ENCODE data around the gene SLC39A1. TPM values are rescaled to one million over a fixed set of nuclear protein-coding genes. Genes with fewer than 3 reads are reported as not detected.
A peak's percentile ranks its signal among the peaks of the same experiment; 100 is the strongest.

SLC39A1 gene
- total RNA-seq, 2 donors from 2014 or later: 14.1 to 16.4 TPM

DNA sequence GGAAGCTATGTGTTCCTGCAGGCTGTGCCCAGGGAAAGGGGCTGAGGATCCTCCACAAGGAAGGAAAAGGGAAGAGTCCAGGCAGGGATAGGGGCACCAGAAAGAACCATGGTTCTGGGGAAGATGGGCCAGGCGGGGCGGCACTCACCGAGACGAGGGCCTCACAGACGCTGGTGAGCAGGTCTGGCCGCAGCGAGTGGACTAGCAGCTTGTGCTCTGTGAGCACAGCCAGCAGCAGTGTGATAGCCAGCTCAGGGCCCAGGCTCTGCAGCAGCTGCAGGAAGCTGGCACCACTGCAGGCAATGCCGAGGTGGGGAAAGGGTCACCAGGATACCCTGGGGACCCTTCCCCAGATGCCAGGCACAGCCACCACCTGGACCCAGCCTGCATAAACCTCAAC lies 22.6 kb downstream of the SLC39A1 start:
- H3K27me3 Mint-ChIP-seq: no peaks in the 10 kb centered on the region
- peaks cover 7% of the 10 kb centered on the region for H3K36me3 Mint-ChIP-seq (ENCODE audit: low read depth)
- no peaks in the 10 kb centered on the region for H3K9me3 ChIP-seq (ENCODE audit: control insufficient read depth, low read length, poor library complexity, severe bottlenecking)
- no peak overlapping the region for H3K27ac Mint-ChIP-seq
- H3K4me3 Mint-ChIP-seq: no peak overlapping the region
- DNase-seq (no peak), ATAC-seq (no peak)
- peaks cover 35% of the 10 kb centered on the region for H3K4me1 Mint-ChIP-seq

DNA sequence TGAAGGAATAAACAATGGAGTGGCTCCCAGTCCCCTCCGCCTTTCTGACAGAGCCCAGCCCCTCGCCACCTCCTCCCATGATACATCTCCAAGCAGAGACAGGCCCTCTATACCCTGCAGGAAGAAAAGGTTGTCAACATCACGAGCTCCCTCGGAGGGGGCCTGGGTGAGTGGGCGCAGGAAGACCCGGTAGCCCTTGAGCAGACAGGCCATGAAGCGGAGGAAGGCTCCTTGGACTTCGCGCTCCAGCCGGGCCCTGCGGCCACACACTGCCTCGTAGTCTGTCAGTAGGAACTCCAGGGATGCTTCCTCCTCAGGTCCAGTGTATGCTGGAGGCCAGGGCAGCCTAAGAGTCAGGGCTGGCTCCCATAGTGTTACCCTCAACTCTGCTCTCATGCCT lies 23.9 kb downstream of the SLC39A1 start:
- ATAC-seq: no peak
- DNase-seq: no peak
- Mint-ChIP-seq H3K4me3 (no peak overlapping the region), H3K27me3 (no peaks in the 10 kb centered on the region), H3K36me3 (ENCODE audit: low read depth) (peaks cover 6% of the 10 kb centered on the region), H3K4me1 (peaks cover 29% of the 10 kb centered on the region), H3K27ac (peak overlapping the region; percentile 29)
- H3K9me3 ChIP-seq (ENCODE audit: control insufficient read depth, low read length, poor library complexity, severe bottlenecking): no peaks in the 10 kb centered on the region

DNA sequence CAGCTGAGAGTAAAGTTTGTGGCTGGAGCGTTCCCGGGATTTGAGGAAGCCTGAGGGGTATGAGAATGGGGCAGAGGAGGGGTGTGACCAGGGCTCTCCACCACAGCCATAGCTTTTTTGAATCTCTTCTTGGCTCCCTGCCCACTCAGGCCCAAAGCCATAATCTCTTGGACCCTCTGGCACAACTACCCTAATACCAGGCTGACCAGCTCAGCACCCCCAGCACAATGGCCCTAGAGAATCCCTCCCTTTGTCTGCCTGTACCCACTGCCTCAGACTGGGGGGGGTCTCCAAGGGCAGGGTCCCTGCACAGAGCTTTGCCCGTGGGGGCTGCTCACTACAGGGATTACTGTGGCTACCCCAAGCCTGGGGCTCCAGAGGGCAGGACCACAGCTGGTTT lies 24.3 kb downstream of the SLC39A1 start:
- no peak for DNase-seq
- no peak overlapping the region for H3K4me3 Mint-ChIP-seq
- no peaks in the 10 kb centered on the region for H3K27me3 Mint-ChIP-seq
- no peaks in the 10 kb centered on the region for H3K9me3 ChIP-seq (ENCODE audit: control insufficient read depth, low read length, poor library complexity, severe bottlenecking)
- H3K4me1 Mint-ChIP-seq: peaks cover 27% of the 10 kb centered on the region
- H3K36me3 Mint-ChIP-seq (ENCODE audit: low read depth): peaks cover 8% of the 10 kb centered on the region
- no peak for ATAC-seq
- peak overlapping the region; percentile 66 for H3K27ac Mint-ChIP-seq

DNA sequence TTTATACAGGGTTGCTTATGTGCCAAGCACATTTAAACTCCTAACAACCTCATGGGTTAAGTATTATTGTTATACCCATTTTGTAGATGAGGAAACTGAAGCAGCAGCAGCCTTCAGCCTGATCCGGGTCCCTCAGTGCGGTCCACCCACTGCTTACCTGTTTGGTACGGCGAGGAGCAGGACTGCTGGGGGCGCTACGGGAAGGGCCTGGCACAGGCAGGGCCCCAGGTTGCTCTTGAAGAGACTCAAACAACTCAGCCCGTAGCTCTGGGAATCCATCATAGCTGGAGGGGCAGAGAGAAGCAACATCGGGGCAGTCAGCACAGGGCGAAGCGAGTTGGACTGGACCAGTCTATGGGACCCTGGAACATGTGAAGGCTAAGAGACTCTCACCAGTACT lies 26.0 kb downstream of the SLC39A1 start:
- no peaks in the 10 kb centered on the region for H3K27me3 Mint-ChIP-seq
- H3K9me3 ChIP-seq (ENCODE audit: control insufficient read depth, low read length, poor library complexity, severe bottlenecking): no peaks in the 10 kb centered on the region
- ATAC-seq: no peak
- H3K36me3 Mint-ChIP-seq (ENCODE audit: low read depth): peaks cover 8% of the 10 kb centered on the region
- H3K4me3 Mint-ChIP-seq: no peak overlapping the region
- H3K4me1 Mint-ChIP-seq: peaks cover 15% of the 10 kb centered on the region
- no peak for DNase-seq
- peak overlapping the region; percentile 49 for H3K27ac Mint-ChIP-seq

DNA sequence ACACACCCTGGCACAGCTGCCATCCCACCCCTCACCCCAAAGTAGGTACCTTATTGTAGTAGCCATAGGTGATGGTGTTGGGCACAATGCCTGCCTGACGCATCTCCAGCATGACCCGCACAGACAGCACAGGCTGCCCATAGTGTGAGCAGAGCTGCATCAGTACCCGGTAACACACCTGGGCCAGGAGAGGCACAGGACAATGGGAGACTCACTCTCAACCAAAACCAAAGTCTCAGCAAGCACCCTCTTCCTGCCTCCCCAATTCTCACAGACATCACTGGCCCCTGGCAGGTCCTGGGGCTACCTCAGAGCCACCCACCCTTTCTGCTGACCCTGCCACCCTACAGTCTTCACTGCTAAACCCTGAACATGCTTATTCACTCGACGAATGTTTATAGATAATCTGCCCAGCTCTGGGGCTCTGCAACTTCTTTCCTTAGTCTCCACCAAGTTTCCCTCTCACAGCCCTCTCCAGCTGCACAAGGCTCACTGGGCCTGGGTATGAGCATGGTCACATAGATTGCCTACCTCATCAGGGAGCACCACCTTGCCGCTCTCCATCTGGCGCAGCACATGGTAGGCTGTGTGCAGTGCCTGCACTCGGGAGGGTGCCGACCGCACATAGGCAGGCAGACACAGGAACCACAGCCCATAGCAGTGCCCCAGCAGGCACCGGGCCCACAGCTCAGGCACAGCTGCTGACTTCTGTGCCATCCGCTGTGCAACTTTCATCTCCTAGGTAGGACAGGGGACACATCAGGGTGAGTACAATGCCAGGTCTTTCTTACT lies 27.1 kb downstream of the SLC39A1 start:
- H3K36me3 Mint-ChIP-seq (ENCODE audit: low read depth): peaks cover 8% of the 10 kb centered on the region
- H3K9me3 ChIP-seq (ENCODE audit: control insufficient read depth, low read length, poor library complexity, severe bottlenecking): no peaks in the 10 kb centered on the region
- H3K4me3 Mint-ChIP-seq: no peak overlapping the region
- ATAC-seq (no peak), DNase-seq (no peak)
- H3K27ac Mint-ChIP-seq: no peak overlapping the region
- H3K27me3 Mint-ChIP-seq: no peaks in the 10 kb centered on the region
- peaks cover 13% of the 10 kb centered on the region for H3K4me1 Mint-ChIP-seq

DNA sequence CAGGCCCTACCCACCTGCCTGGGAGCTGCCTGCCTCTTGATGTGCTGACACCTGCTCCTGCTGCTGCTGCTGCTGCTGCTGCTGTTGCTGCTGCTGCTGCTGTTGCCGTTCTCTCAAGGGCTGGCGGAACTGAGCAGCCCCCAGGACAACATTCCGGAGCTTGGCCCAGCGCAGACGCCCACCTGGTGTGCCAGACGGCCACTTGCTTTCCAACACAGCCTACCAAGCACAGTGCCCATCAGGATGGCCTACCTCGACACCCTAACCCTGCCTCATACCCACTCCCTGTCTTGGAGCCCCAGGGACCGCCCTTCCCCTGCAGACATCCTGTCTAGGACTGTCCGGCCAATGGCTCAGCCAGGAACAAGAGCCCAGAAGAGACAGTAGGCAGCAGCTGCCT lies 28.6 kb downstream of the SLC39A1 start:
- peaks cover 4% of the 10 kb centered on the region for H3K36me3 Mint-ChIP-seq (ENCODE audit: low read depth)
- peaks cover 10% of the 10 kb centered on the region for H3K4me1 Mint-ChIP-seq
- H3K27ac Mint-ChIP-seq: peak overlapping the region; percentile 21
- DNase-seq (no peak), ATAC-seq (no peak)
- no peak overlapping the region for H3K4me3 Mint-ChIP-seq
- H3K27me3 Mint-ChIP-seq: no peaks in the 10 kb centered on the region
- H3K9me3 ChIP-seq (ENCODE audit: control insufficient read depth, low read length, poor library complexity, severe bottlenecking): no peaks in the 10 kb centered on the region

DNA sequence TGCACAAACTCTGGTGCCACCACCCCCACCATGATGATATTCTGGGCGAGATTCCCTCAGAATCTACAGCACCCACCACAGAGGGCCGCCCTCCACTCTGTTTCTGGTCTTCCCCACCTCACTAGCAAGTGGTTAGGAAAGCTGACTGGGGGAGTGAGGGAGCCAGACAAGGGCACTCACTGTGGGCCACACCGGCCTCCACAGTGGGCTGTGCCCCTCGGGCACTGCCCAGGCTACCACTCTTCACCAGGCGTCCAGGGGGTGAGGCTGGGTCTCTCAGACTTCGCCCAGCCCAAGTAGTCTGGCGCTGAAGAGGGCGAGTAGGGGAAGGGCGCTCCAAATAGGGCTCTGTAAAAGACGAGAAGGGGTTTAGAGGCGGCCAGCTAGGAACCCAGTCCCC lies 29.4 kb downstream of the SLC39A1 start:
- Mint-ChIP-seq H3K27ac (peak overlapping the region; percentile 21), H3K4me1 (peaks cover 12% of the 10 kb centered on the region), H3K36me3 (ENCODE audit: low read depth) (peaks cover 4% of the 10 kb centered on the region), H3K4me3 (no peak overlapping the region), H3K27me3 (no peaks in the 10 kb centered on the region)
- no peak for ATAC-seq
- no peaks in the 10 kb centered on the region for H3K9me3 ChIP-seq (ENCODE audit: control insufficient read depth, low read length, poor library complexity, severe bottlenecking)
- no peak for DNase-seq

DNA sequence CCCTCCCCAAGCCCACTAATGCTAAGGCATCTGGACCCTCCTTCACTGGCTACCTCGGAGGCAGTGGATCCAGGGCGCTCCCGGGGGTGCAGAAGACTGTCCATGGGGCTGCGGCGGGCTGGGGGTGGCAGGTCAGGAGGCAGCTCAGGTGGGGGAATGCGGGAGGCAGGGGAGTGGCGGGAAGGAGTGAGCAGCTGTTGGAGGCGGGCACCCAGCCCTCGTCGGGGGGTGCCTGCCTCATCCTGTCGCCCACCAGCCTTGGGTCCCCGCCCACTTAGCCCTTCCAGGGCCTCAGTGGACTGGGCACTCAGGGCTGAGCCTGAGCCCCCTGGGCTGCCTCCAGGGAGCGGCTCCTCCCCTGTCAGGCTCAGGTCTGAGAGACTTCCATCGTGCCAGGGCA lies 29.9 kb downstream of the SLC39A1 start:
- Mint-ChIP-seq H3K4me3 (no peak overlapping the region), H3K36me3 (ENCODE audit: low read depth) (peaks cover 4% of the 10 kb centered on the region), H3K27ac (no peak overlapping the region), H3K4me1 (peaks cover 17% of the 10 kb centered on the region), H3K27me3 (no peaks in the 10 kb centered on the region)
- DNase-seq (no peak), ATAC-seq (no peak)
- H3K9me3 ChIP-seq (ENCODE audit: control insufficient read depth, low read length, poor library complexity, severe bottlenecking): no peaks in the 10 kb centered on the region

DNA sequence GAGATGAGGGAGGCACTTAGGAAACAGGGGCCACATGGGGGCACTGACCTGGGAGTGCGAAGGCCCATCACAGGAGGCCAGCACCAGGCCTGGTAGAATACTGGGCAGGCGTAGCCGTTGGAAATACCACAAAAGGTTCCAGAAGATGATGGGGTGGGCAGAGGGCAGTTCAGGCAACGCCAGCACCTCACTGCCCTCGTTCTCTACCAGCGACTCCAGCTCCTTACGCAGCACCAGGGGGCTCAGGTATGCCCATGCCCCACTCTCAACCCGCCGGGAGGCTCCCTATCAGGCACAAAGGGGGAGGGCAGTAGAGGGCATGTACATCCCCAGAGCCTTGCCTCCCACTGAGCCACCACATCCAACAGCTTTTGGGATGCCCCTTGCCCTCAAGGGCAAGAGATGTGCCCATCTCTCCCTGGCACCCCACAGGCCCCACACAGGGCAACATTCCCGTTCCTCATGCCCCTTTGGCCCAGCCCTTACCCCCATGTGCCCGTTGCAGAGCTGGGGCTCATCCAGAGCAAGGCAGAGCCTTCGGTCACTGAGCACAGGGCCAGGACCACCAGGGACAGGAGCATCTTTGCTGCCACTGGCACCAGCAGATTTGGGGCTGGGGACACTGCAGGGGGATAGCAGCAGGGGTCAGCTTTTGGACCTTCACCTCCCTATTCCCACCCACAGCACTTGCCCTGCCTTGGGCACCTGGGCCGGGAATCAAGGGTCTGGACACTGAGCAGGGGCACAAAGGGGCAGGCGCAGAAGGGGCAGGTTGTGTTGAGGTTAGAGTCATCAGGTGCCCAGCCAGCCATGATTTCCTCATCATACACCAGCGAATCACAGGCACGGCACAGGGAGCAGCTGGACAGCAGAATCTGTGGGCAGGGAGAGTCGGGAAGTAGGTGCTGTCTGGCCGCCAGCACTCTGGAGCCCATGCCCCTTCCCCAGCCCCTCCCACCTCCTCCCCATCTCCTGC lies 30.9 kb downstream of the SLC39A1 start:
- Mint-ChIP-seq H3K4me3 (no peak overlapping the region), H3K27me3 (no peaks in the 10 kb centered on the region), H3K4me1 (peaks cover 22% of the 10 kb centered on the region), H3K36me3 (ENCODE audit: low read depth) (peaks cover 4% of the 10 kb centered on the region), H3K27ac (no peak overlapping the region)
- ATAC-seq (no peak), DNase-seq (no peak)
- H3K9me3 ChIP-seq (ENCODE audit: control insufficient read depth, low read length, poor library complexity, severe bottlenecking): no peaks in the 10 kb centered on the region

DNA sequence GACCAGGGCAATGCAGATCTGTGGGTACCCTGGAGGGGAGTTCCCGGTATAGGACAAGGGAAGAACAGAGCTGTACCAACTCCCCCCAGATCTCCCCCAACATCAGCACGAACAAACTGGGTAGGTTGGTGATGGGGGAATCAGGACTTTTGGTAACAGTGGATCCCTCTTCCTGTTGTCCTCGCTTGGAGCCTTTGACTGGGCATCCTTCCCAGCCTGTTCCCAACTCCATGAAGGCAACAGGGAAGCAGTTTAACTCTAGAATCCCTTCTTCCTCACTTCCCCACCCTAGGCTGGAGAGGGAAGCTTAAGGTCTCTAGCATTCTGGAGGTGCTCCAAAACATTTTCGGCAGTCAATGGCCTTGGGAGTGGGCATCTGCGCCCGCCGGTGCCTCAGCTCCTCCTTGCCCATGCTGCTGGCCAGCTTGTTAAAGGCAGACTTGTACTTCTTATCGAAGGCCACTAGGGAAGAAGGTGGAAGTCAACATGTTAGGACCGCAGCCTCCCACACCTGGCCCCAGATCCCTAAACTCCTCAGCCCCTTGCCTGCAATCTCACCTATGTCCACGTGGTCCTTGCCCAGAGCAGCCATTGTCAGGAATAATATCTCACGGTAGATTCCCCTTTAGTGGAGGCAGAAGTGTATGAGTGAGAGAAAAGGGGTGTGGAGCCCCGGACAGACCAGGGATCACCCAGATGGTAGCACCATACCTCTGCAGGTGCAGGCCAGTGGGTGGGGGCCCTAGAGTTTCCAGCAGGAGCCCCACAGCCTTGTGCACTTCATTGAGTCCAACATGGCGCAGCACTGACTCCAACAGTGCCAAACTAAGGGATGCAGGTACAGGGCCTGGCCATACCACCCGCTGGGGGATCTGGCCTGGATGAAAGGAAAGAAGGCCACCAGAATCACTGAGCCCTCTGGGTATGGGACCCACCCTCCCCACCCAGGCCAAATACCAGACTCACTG lies 33.1 kb downstream of the SLC39A1 start:
- DNase-seq: no peak
- H3K9me3 ChIP-seq (ENCODE audit: control insufficient read depth, low read length, poor library complexity, severe bottlenecking): no peaks in the 10 kb centered on the region
- Mint-ChIP-seq H3K4me1 (peaks cover 19% of the 10 kb centered on the region), H3K27ac (no peak overlapping the region), H3K36me3 (ENCODE audit: low read depth) (peaks cover 4% of the 10 kb centered on the region), H3K27me3 (no peaks in the 10 kb centered on the region), H3K4me3 (no peak overlapping the region)
- no peak for ATAC-seq

DNA sequence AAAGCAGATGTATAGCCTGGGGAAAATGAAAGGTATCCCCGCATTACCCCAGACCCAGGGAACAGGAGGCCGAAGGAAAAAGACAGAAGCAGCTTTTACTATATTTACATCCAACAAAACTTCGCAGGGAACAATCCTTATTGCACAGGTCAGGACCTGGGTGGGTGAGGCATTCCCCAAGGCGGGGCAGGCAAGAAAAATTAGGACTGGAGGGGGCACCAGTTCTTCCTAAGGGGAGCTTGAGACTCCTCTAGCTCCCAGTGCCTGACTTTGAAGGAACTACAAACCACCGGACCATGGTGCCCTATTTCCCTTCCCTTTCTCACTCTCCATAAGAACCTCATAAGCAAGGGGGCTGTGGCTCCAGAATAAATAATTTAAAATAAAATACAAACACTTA lies 33.9 kb downstream of the SLC39A1 start:
- ATAC-seq: no peak
- Mint-ChIP-seq H3K36me3 (ENCODE audit: low read depth) (peaks cover under 1% of the 10 kb centered on the region), H3K27me3 (no peaks in the 10 kb centered on the region), H3K27ac (peak overlapping the region; percentile 39), H3K4me3 (no peak overlapping the region), H3K4me1 (peaks cover 16% of the 10 kb centered on the region)
- no peaks in the 10 kb centered on the region for H3K9me3 ChIP-seq (ENCODE audit: control insufficient read depth, low read length, poor library complexity, severe bottlenecking)
- DNase-seq: no peak

DNA sequence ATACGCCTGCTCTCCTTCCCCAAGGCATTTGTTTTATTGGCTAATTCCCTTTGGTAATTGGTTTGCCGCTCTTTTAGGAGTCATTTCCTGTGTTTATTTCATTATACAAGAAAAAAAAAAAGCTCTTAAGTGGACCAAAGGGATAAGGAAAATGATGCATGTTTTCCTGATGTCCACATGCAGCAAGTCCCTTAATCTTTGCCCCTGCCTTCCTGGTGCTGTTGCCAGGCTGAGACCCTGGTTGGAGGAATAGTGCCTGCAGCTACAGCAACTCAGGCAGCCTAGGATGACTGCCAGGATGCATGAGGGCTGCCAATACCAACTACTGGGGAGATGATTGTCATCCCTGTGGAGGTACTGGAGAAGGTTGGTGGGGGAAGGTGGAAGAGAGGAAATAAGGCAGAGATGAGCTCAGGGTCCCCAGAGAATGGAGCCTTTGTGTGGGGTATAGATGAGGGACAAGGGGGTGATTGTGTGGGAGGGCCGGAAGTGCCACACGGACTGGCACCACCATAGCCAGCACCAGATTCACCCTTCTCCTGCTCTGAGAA lies 34.5 kb downstream of the SLC39A1 start:
- Mint-ChIP-seq H3K27ac (peak overlapping the region; percentile 39), H3K27me3 (no peaks in the 10 kb centered on the region), H3K4me1 (peaks cover 14% of the 10 kb centered on the region), H3K4me3 (no peak overlapping the region), H3K36me3 (ENCODE audit: low read depth) (no peaks in the 10 kb centered on the region)
- no peaks in the 10 kb centered on the region for H3K9me3 ChIP-seq (ENCODE audit: control insufficient read depth, low read length, poor library complexity, severe bottlenecking)
- DNase-seq (no peak), ATAC-seq (no peak)

Data from T-helper 17 cell (primary cell).